HCT116 (cell line): ENCODE measurements around the gene TUBA3D. TPM values are rescaled to one million over a fixed set of nuclear protein-coding genes. Genes with fewer than 3 reads are reported as not detected.
"Not testable (repeated sequence)": the region's sequence is repeated elsewhere in the genome, so short reads cannot be mapped to it uniquely, and the experiment has no call there.

ENCODE experiments used
- ATAC-seq: fragments of 200-7000 bp; cut with Tn5 transposase; 2 replicates; pipeline ENCODE4 v1.9.1; 2020; ENCODE audit warnings: mild to moderate bottlenecking, moderate library complexity
- BruUV-seq: library from RNA; stranded (reverse); fragments of 400-500 nt; replicated peaks from 2 replicates; lab custom pipeline; 2021; lab: Mats Ljungman, UMichigan
- CTCF ChIA-PET: fragments of 300-600 bp; sonication (Branson Sonifier 250); formaldehyde crosslinking; loops from one replicate; lab custom pipeline; 2021; ENCODE audit warnings: antibody characterized with exemption; lab: Charles Lee
- POLR2A ChIA-PET: fragments of 300-600, 350-600 bp; sonication (Branson Sonifier 250); formaldehyde crosslinking; loops from one replicate; lab custom pipeline; 2021; ENCODE audit warnings: antibody characterized with exemption; lab: Charles Lee
- RAD21 ChIA-PET, 2 experiments: fragments of 300-600 bp; sonication (Branson Sonifier 250); formaldehyde crosslinking; loops; one replicate each; lab custom pipeline; 2023; ENCODE audit warnings: low total read pairs in 2 of 2; ENCODE audit not compliant: uncharacterized antibody in 2 of 2, unreplicated experiment in 2 of 2, low non-redundant PET in 1 of 2; lab: Charles Lee
- DNase-seq: peaks from one replicate; pipeline ENCODE4 v3.0.0-alpha.2; 2010; ENCODE audit warnings: low read depth, low spot score
- H2AFZ ChIP-seq: fragments of 200-600 bp; shearing (Covaris generic), sonication (generic); 2 replicates; pipeline ENCODE4 v1.6.1; 2017; ENCODE audit warnings: low read depth, mixed run types, mixed read lengths, antibody characterized with exemption, low read length; ENCODE audit not compliant: poor library complexity, severe bottlenecking
- H3K27ac ChIP-seq: 2 replicates; pipeline ENCODE4 v1.5.1; 2012; ENCODE audit warnings: low read depth, low read length
- H3K27me3 ChIP-seq: fragments of 200-600 bp; sonication (generic); 2 replicates; pipeline ENCODE4 v1.6.1; 2016; ENCODE audit warnings: mixed run types, low read length, mixed read lengths; ENCODE audit not compliant: insufficient read depth
- H3K36me3 ChIP-seq, 2 experiments: fragments of 200-500 bp in 1 of 2; fragments of 200-600 bp in 1 of 2; sonication (Bioruptor generic) in 1 of 2; sonication (generic) in 1 of 2; 2 replicates each; pipeline versions ENCODE4 v1.5.1 to v1.6.1; 2014 to 2016; ENCODE audit warnings: low read length in 2 of 2, inconsistent platforms in 1 of 2, mixed read lengths in 1 of 2, mixed run types in 1 of 2; ENCODE audit not compliant: insufficient read depth in 2 of 2, control insufficient read depth in 1 of 2
- H3K4me1 ChIP-seq, 2 experiments: fragments of 200-600 bp in 1 of 2; sonication (generic) in 1 of 2; 2 replicates each; pipeline versions ENCODE4 v1.5.1 to v1.6.1; 2012 to 2017; ENCODE audit warnings: low read length in 2 of 2, inconsistent platforms in 1 of 2, mild to moderate bottlenecking in 1 of 2, mixed read lengths in 1 of 2, mixed run types in 1 of 2, moderate library complexity in 1 of 2; ENCODE audit not compliant: insufficient read depth in 2 of 2, control insufficient read depth in 1 of 2
- H3K4me2 ChIP-seq: fragments of 200-600 bp; sonication (generic); 2 replicates; pipeline ENCODE4 v1.6.1; 2017; ENCODE audit warnings: mixed run types, low read length, mixed read lengths
- H3K4me3 ChIP-seq, 2 experiments: fragments of 200-600 bp in 1 of 2; sonication (generic) in 1 of 2; replicated peaks in 1 of 2; 2 replicates each; pipeline ENCODE4 v1.5.1; 2011 to 2016; ENCODE audit warnings: low read length in 2 of 2, control low read depth in 1 of 2, low read depth in 1 of 2, mild to moderate bottlenecking in 1 of 2, mixed read lengths in 1 of 2, mixed run types in 1 of 2
- H3K79me2 ChIP-seq: fragments of 200-600 bp; sonication (generic); 2 replicates; pipeline ENCODE4 v1.6.1; 2017; ENCODE audit warnings: mild to moderate bottlenecking, mixed run types, low read length, moderate library complexity, mixed read lengths; ENCODE audit not compliant: insufficient read depth
- H3K9ac ChIP-seq: fragments of 200-600 bp; sonication (generic); 2 replicates; pipeline ENCODE4 v1.6.1; 2016; ENCODE audit warnings: low read length, mixed read lengths
- H3K9me2 ChIP-seq: fragments of 200-600 bp; sonication (generic), shearing (Covaris generic); 2 replicates; pipeline ENCODE4 v1.6.1; 2017; ENCODE audit warnings: mixed run types, mild to moderate bottlenecking, moderate library complexity; ENCODE audit not compliant: insufficient read depth
- H3K9me3 ChIP-seq, 2 experiments: fragments of 200-500 bp in 1 of 2; fragments of 200-600 bp in 1 of 2; sonication (Bioruptor generic) in 1 of 2; sonication (generic) in 1 of 2; 2 replicates each; pipeline ENCODE4 v1.6.1; 2014 to 2017; ENCODE audit warnings: low read length in 2 of 2, mixed read lengths in 2 of 2, inconsistent platforms in 1 of 2, low read depth in 1 of 2, mild to moderate bottlenecking in 1 of 2, mixed run types in 1 of 2, moderate library complexity in 1 of 2; ENCODE audit not compliant: control insufficient read depth in 1 of 2, insufficient read depth in 1 of 2
- H4K20me1 ChIP-seq: fragments of 200-600 bp; sonication (generic), shearing (Covaris generic); 2 replicates; pipeline ENCODE4 v1.6.1; 2017; ENCODE audit warnings: mixed run types, mild to moderate bottlenecking, moderate library complexity; ENCODE audit not compliant: insufficient read depth
- ATF3 ChIP-seq: IDR thresholded peaks from 2 replicates; pipeline ENCODE4 v1.6.1; 2012
- CBX3 ChIP-seq: IDR thresholded peaks from 2 replicates; pipeline ENCODE4 v1.6.1; 2012; ENCODE audit warnings: low read depth
- EGR1 ChIP-seq: IDR thresholded peaks from 2 replicates; pipeline ENCODE4 v1.6.1; 2012; ENCODE audit warnings: low read depth
- EZH2 ChIP-seq: fragments of 200-600 bp; sonication (generic); IDR thresholded peaks from 2 replicates; pipeline ENCODE4 v1.6.1; 2017; ENCODE audit warnings: antibody characterized with exemption, mixed run types
- EZH2phosphoT487 ChIP-seq: fragments of 200-600 bp; IDR thresholded peaks from 2 replicates; pipeline ENCODE4 v1.6.1; 2018; ENCODE audit warnings: antibody characterized with exemption, borderline replicate concordance
- FOSL1 ChIP-seq: IDR thresholded peaks from 2 replicates; pipeline ENCODE4 v1.6.1; 2012; ENCODE audit warnings: low read depth
- JUND ChIP-seq: IDR thresholded peaks from 2 replicates; pipeline ENCODE4 v1.6.1; 2012
- MAX ChIP-seq: IDR thresholded peaks from 2 replicates; pipeline ENCODE4 v1.6.1; 2012
- POLR2A ChIP-seq: IDR thresholded peaks from 2 replicates; pipeline ENCODE4 v1.7.0; 2011; ENCODE audit warnings: borderline replicate concordance; ENCODE audit not compliant: insufficient read depth, insufficient read length; ENCODE audit errors: extremely low read depth
- POLR2AphosphoS5 ChIP-seq: IDR thresholded peaks from 2 replicates; pipeline ENCODE4 v1.6.1; 2011; ENCODE audit warnings: mild to moderate bottlenecking, low read depth, low read length, moderate library complexity
- REST ChIP-seq: IDR thresholded peaks from 2 replicates; pipeline ENCODE4 v1.6.1; 2012; ENCODE audit warnings: low read depth
- SIN3A ChIP-seq: IDR thresholded peaks from 2 replicates; pipeline ENCODE4 v1.6.1; 2012; ENCODE audit warnings: low read depth
- SP1 ChIP-seq: IDR thresholded peaks from 2 replicates; pipeline ENCODE4 v1.6.1; 2012; ENCODE audit warnings: low read depth
- SRF ChIP-seq: IDR thresholded peaks from 2 replicates; pipeline ENCODE4 v1.6.1; 2012; ENCODE audit warnings: low read depth
- TCF7L2 ChIP-seq: IDR thresholded peaks from 2 replicates; pipeline ENCODE4 v1.7.0; 2011; ENCODE audit warnings: borderline replicate concordance, inconsistent platforms; ENCODE audit not compliant: insufficient read depth, insufficient read length; ENCODE audit errors: extremely low read depth
- YY1 ChIP-seq: IDR thresholded peaks from 2 replicates; pipeline ENCODE4 v1.6.1; 2011; ENCODE audit warnings: low read length, low read depth, moderate library complexity, mild to moderate bottlenecking; ENCODE audit not compliant: insufficient replicate concordance; ENCODE audit errors: extremely low read depth
- ZNF274 ChIP-seq: fragments of 200-500 bp; sonication (Bioruptor generic); IDR thresholded peaks from 2 replicates; pipeline ENCODE4 v1.6.1; 2014; ENCODE audit warnings: mild to moderate bottlenecking, low read depth, low read length, inconsistent platforms
- intact Hi-C: fragments of 100-400 bp; cut with micrococcal nuclease; formaldehyde crosslinking; loops from 2 replicates; pipeline ENCODE4 v1.10.0; 2022
- total RNA-seq: library from RNA; stranded (reverse); gene quantifications from one replicate; pipeline ENCODE4 v1.2.1, GENCODE V29; 2021; ENCODE audit not compliant: unreplicated experiment

TUBA3D gene
- total RNA-seq, 1 experiment from 2014 or later = not detected

GRCh38 chr2:131445515-131445797, 30.5 kb upstream of the TUBA3D start:
- BruUV-seq, CTCF ChIA-PET: not testable (repeated sequence)

GRCh38 chr2:131445896-131446295, 30.0 kb upstream of the TUBA3D start:
- RAD21 ChIA-PET = no interaction called here
- Histone ChIP-seq H3K27ac (no peak overlapping the region), H3K4me2 (no peak overlapping the region), H3K9ac (no peak overlapping the region), H2AFZ (no peak overlapping the region), H3K4me3 (no peak overlapping the region), H3K4me1 (no peaks in the 10 kb centered on the region), H3K27me3 (no peaks in the 10 kb centered on the region), H3K79me2 (no peaks in the 10 kb centered on the region)
- POLR2A ChIA-PET = no interaction called here
- CTCF ChIA-PET = no interaction called here
- no TSS peak for BruUV-seq
- TF ChIP-seq SP1 (no peak), ZNF274 (no peak), EZH2phosphoT487 (no peak), SRF (no peak), YY1 (no peak), JUND (no peak), CBX3 (no peak), TCF7L2 (no peak), EZH2 (no peak), SIN3A (no peak), REST (no peak), EGR1 (no peak), FOSL1 (no peak), MAX (no peak), POLR2A (no peak), ATF3 (no peak), POLR2AphosphoS5 (no peak)
- TF ChIP-seq, all 23 proteins: peak for 0
- no peaks in the 10 kb centered on the region for H3K9me2 ChIP-seq
- intact Hi-C loops = no loop called here
- no peak for DNase-seq
- no peaks in the 10 kb centered on the region for H4K20me1 ChIP-seq
- no peaks in the 10 kb centered on the region for H3K36me3 ChIP-seq
- no peak for ATAC-seq
- H3K9me3 ChIP-seq = no peaks in the 10 kb centered on the region

More at GRCh38 chr2:131445515-131445797, 30.5 kb upstream of the TUBA3D start:
- H2AFZ ChIP-seq, DNase-seq, H3K79me2 ChIP-seq, ATAC-seq, H4K20me1 ChIP-seq, RAD21 ChIA-PET, H3K9me2 ChIP-seq, H3K9me3 ChIP-seq, H3K4me1 ChIP-seq, POLR2A ChIA-PET, H3K9ac ChIP-seq, H3K4me2 ChIP-seq, intact Hi-C loops, H3K27me3 ChIP-seq, H3K36me3 ChIP-seq, H3K27ac ChIP-seq, H3K4me3 ChIP-seq: not testable (repeated sequence)
